Stimulated activated CD8-positive, alpha-beta memory T cell treated with anti-CD3 and anti-CD28 coated beads, Interleukin-7, amount 100 ng/mL, for 24 hours (primary cell): ENCODE measurements around the gene TRAP1.
"Not testable (repeated sequence)": the region's sequence is repeated elsewhere in the genome, so short reads cannot be mapped to it uniquely, and the experiment has no call there.

Source experiments
- DNase-seq: peaks from one replicate; pipeline ENCODE4 v3.0.0-alpha.2; 2020; ENCODE audit warnings: low read depth

The TRAP1 gene

GRCh38 chr16:3736116-3736515 lies 18.8 kb upstream of the TRAP1 start:
- DNase-seq, result no peak

GRCh38 chr16:3735541-3735940 lies 18.2 kb upstream of the TRAP1 start:
- DNase-seq, result no peak

GRCh38 chr16:3734758-3735221 lies 17.5 kb upstream of the TRAP1 start:
- DNase-seq, result no peak

- DNase-seq, result no peak
Measured at GRCh38 chr16:3734084-3734757, 16.9 kb upstream of the TRAP1 start.

- DNase-seq, result no peak
Measured at GRCh38 chr16:3732171-3732570, 14.8 kb upstream of the TRAP1 start.

GRCh38 chr16:3731126-3731935 lies 14.0 kb upstream of the TRAP1 start:
- no peak for DNase-seq

- DNase-seq, result no peak
Measured at GRCh38 chr16:3730161-3731125, 13.1 kb upstream of the TRAP1 start.

GRCh38 chr16:3729161-3730112 lies 12.1 kb upstream of the TRAP1 start:
- no peak for DNase-seq

- DNase-seq, result no peak
Measured at GRCh38 chr16:3728424-3729160, 11.3 kb upstream of the TRAP1 start.

- DNase-seq, result no peak
Measured at GRCh38 chr16:3727806-3728381, 10.6 kb upstream of the TRAP1 start.

- DNase-seq, result no peak
Measured at GRCh38 chr16:3726021-3726687, 8.8 kb upstream of the TRAP1 start.

GRCh38 chr16:3725276-3725675 lies 8.0 kb upstream of the TRAP1 start:
- DNase-seq, result no peak

GRCh38 chr16:3722508-3722907 lies 5.2 kb upstream of the TRAP1 start:
- no peak for DNase-seq

GRCh38 chr16:3720418-3720817 lies 3.1 kb upstream of the TRAP1 start:
- no peak for DNase-seq

GRCh38 chr16:3718628-3719027 lies 1.3 kb upstream of the TRAP1 start:
- no peak for DNase-seq

GRCh38 chr16:3718019-3718391 lies 681 bp upstream of the TRAP1 start:
- DNase-seq, result no peak

GRCh38 chr16:3716831-3717234 lies 491 bp downstream of the TRAP1 start:
- DNase-seq, result peak; percentile 11

- DNase-seq, result no peak
Measured at GRCh38 chr16:3715430-3715829, 1.9 kb downstream of the TRAP1 start.

- not testable (repeated sequence) for DNase-seq
Measured at GRCh38 chr16:3714378-3714777, 2.9 kb downstream of the TRAP1 start.
